ENCODE results near the gene CROCC2.

The CROCC2 gene

DNA sequence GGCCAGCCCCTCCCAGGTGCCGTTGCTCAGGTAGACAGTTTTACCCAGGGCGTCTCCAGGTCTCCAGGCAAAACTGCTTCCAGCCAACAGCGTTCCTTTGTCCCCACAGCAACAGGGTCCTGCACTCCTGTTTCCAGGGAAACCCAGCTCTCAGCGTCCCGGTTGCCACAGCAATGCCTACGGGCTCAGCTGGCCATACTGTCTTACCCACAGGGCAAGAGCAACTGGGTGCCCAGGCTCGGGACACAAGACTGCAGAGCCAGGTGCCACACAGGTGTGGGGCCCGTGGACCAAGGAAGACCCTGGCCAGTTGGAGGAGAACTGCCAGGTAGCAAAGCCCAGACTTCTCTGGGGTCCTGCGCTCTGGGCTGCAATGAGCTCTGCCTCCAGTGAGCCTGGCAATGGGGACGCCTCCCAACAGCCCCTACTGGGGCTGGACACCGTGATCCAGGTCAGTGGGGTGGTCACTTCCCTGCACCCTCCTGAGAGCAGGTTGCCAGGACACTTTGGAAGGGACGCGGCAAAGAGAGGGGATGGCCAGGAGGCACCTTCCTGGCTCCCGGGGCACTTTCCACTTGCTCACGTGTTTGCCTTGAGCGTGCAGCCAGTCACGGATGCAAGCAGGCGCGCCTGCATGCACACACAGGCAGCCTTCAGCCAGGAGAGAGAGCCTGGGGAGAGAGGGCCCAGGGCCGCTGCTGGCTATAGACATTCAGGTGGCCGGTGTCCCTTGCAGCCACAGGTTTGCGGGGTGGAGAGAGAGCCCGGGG lies at the start of gene CROCC2:
CROCC2 (plus strand) TSS at position 196 of the 770 bp plus-strand sequence; CDS start at position 374, 178 bp downstream.
- DNase-seq (ENCODE audit: low spot score) = no peak

DNA sequence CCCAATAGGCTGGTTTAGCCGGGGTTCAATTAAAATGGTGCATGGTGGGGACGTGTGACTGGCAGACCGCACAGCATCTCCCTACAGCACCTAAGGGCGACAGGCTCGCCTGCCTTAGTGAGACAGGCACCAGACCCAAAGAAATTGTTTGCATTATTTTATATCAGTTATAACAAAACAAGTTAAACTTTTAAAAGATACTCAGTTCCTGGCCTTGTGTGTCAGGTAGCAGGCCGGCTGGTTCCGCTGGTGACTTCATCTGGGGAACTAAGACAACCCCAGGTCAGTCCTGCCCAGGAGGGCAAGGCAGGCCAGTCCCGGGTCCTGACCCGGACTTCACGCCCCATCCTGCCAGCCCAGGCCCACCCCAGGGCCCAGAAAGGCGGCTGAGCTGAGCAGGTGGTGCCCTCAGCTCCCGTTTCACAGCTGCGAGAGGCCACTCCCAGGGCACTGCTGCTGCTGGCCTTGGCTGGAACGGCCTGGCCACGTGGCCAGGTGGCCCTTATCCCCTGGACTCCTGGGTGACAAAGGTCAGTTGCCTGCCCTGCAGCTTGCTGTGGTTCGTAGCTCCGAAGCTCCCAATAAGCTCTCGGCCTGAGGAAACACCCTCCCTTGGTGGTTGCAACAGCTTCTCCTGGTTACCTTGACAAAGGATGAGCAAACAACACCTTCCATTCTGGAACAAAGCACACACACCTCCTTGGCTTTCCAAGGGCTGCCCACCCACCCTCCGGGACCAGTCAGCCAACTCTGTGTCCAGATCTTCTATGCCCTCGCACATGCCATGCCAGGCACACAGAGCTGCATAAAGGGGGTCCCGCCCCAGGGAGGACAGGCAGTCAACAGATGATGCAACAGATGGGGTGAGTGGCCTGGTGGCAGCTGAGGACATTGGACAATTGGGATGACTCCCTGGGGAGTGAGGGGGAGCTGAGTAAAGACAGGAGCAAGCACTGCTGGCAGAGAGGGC lies 48.8 kb upstream of the CROCC2 start:
- no peak for DNase-seq (ENCODE audit: low spot score)

DNA sequence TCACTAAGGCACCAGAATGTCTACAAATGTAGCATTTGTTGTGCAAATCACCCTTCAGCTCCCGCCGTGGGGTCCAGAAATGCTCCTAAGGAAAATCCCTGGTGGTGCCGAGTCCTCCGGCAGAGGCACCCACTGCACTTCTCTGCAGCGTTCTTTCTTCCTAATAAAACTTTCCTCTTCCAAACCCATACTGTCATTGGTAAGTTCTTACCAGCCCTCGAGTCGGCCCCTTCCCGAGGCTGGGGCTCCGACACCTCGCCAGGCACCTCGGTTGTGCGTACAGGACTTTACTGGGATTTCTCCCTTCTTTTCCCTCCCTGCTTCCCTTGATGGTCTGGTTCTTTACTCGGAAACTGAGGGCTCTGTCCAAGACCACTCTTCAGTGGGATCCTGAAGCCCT lies 47.8 kb upstream of the CROCC2 start:
- no peak for DNase-seq (ENCODE audit: low spot score)

DNA sequence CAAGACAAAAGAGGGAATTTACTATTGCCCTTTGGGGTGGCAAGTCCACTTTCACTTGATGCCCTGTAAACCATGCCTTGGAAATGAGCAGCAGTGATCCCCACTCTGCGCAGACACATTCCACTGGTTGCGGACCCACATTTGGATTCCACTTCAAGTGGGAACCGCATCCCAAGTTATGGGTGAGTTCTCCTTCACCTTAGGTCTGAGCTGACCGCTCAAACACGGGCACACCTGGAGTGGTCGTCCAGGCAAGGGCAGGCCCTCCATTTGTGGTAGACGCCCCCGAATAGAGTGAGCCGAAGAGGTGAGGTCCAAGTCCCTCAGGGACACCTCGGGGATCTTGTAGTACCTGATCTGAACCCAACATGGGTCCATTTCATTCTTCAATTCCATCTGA lies 47.3 kb upstream of the CROCC2 start:
- DNase-seq (ENCODE audit: low spot score) = no peak

DNA sequence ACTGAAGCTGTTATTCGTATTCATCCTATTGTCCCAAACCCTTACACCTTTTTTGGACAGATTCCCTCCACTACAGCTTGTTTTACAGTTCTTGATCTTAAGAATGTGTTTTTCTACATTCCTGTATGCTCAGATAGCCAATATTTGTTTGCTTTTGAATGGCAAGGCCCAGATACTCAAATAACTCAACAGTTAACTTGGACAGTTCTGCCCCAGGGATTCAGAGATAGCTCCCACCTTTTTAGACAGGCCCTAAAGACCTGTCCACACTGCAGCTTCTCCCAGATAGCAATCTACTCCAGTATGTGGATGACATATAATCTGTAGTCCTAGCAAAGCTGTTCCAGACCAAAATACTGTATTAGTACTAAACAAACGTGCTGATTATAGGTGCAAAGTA lies 44.6 kb upstream of the CROCC2 start:
- DNase-seq (ENCODE audit: low spot score) = no peak

DNA sequence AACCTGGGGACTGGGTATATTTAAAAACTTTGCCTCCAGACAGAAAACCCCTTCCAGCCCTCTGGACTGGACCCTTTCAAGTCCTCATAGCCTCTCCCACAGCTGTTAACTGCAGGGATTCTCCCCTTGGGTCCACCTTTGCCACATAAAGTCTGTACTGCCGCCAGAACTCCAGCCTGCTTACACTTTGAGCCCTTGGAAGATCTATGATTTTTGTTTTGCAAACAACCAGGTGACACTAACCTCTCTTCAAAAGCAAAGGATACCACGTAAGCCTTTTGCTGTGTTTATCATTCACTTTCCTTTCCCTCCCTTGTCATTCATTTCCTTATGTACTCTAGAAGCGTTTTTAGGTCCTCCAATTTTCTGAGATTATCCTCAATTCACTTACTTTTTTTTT lies 41.7 kb upstream of the CROCC2 start:
- no peak for DNase-seq (ENCODE audit: low spot score)

DNA sequence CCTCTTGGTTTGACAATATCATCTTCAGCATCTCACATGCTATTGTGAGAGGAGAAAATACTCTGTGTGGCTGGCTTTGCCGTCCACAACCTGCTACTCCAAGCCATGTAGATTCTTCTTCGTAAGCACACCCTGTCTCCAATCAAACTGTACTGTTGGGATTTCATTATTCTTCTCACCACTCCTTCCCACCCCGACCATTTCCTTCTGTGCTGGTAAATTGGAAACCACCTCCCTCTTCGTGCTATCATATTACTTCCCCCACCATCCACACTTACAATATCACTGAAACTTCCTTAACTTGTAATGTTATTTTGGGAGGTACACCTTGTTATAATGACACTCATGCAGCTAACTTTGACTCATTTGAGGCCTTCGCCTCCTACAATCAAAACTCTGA lies 40.7 kb upstream of the CROCC2 start:
- no peak for DNase-seq (ENCODE audit: low spot score)

DNA sequence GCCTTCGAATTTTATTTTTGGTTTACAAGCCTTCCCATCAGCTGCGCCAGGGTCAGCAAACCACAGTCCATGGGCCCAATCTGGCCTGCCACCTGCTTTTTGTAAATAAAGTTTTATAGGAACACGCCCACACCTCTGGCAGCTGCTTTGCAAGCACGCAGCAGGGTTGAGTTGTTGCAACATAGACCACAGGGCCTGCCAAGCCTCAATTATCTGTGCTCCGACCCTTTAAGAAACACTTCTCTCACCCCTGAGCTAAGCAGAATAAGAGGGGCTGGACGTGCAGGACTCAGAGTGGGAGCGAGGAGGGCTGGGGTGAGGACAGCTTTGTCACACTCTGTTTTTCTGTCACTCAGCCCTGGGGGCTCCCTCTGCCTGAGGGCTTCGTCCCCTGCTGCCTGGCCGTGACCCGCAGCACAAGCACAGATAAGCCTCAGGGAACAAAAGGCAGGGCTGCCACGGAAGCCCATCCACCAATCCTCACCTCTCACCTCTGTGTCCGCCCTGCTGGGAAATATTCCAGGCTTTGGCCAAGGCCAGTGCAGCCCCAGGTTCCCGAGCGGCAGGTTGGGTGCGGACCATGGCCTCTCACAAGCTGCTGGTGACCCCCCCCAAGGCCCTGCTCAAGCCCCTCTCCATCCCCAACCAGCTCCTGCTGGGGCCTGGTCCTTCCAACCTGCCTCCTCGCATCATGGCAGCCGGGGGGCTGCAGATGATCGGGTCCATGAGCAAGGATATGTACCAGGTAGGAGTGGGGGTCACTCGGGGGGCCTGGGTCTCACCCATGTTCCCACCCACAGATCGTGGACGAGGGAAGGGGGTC lies 37.6 kb upstream of the CROCC2 start, which contains the start of gene AGXT:
AGXT (plus strand) TSS at position 539 of the 823 bp plus-strand sequence; CDS start at position 581, 42 bp downstream.
- peak; percentile 57 for DNase-seq (ENCODE audit: low spot score)

DNA sequence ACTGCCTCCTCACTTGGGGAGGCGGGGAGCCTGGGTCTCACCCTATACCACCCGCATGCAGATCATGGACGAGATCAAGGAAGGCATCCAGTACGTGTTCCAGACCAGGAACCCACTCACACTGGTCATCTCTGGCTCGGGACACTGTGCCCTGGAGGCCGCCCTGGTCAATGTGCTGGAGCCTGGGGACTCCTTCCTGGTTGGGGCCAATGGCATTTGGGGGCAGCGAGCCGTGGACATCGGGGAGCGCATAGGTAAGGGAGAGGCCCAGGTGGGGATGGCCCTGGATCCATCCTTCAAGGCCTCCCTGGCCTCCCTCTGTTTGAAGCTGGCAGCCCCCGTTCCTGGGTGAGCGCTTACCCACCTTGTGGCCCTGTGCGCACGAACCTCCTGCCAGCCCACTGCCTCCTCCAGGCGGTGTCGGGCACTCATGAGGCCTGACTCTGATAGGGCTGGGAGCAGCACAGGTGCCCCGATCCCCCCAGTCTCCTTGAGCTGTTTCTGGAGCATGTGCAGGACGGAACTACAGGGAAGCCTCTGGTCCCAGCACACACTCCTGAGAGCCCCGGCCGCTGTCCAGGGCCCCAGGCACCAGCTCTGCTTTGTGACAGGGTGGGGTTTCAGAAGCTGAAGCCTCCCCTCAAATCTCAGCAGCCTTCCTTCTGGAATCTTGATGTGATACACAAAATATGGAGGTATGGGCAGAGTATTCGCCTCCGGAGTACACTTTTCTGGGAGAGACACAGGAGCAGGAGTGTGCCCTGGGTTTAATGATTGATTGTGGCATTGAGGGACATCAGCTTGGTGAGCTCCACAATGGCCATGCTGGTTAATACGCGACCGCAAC lies 36.8 kb upstream of the CROCC2 start:
- no peak for DNase-seq (ENCODE audit: low spot score)

DNA sequence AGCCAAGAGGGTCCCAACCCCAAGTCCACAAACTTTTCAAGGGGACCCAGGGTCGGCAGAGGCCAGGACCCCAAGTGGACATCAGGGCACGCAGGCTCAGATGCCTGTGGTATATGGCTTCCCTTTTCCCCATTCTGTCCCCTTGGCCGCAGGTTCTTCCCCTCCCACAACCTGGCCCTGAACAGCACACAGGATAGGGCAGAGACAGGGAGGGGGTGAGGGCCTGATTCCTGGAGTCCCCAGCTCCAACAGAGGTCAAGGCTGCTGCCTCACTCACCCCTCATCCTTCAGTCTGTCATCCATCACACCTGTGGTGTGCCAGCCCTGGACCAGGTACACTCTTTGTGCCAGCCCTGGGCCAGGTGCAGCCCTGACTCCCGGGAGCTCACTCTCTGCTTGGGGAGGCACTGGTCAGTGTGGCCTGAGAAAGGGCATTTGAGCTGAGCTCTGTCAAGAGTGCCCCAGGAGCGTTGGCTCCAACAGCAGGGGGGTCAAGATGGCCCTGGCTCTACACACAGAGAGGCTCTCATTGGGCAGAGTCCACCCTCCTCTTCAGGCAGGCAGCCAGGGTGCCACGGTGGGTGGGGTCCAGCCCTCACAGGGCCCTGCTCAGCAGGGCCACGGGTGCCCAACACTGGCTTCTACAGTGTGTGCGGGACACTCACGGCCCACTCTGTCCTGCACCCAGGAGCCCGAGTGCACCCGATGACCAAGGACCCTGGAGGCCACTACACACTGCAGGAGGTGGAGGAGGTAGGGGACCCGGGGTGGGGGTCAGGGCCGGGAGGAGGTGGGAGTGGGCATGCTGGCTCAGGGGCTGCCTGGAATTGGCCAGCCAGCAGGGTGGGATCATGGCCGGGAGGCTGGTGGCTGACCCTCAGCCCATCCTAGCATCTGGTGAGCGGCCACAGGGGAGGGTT lies 35.9 kb upstream of the CROCC2 start:
- no peak for DNase-seq (ENCODE audit: low spot score)

DNA sequence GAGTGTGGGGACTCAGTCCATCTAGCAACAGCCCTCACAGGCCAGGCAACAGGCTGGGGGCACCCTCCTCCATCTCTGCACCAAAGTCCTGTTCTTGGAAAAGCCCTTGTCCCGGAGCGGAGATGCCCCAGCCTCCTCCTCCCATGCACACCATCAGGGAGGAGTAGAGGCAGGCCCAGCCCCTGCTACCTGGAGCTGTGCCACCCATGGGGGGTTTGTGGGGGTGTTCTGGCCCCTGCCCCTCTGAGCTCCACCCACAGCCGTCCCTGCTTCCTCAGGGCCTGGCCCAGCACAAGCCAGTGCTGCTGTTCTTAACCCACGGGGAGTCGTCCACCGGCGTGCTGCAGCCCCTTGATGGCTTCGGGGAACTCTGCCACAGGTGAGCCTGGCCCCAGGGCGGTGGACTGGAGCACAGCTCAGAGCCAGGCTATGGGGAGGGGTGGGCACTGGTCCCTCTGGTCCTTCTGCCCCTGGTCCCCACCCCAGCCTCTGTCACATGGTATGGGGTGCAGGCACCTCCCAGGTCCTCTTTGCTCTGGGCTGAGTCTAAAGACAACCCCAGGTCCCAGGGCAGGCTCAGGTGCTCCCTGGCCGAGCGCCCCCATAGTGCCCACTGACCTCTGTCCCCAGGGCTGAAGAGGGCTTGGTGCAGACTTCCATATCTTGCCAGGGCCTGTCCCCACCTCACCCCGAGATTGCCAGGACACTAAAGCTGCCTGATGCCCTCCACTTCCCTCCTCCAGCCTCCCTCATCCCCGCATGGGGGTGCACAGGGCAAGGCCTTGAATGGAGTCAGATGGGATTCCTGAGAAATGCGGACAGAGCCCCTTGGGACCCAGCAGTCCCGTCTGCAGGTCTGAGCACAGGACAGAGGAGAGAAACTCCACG lies 34.8 kb upstream of the CROCC2 start:
- DNase-seq (ENCODE audit: low spot score) = no peak

DNA sequence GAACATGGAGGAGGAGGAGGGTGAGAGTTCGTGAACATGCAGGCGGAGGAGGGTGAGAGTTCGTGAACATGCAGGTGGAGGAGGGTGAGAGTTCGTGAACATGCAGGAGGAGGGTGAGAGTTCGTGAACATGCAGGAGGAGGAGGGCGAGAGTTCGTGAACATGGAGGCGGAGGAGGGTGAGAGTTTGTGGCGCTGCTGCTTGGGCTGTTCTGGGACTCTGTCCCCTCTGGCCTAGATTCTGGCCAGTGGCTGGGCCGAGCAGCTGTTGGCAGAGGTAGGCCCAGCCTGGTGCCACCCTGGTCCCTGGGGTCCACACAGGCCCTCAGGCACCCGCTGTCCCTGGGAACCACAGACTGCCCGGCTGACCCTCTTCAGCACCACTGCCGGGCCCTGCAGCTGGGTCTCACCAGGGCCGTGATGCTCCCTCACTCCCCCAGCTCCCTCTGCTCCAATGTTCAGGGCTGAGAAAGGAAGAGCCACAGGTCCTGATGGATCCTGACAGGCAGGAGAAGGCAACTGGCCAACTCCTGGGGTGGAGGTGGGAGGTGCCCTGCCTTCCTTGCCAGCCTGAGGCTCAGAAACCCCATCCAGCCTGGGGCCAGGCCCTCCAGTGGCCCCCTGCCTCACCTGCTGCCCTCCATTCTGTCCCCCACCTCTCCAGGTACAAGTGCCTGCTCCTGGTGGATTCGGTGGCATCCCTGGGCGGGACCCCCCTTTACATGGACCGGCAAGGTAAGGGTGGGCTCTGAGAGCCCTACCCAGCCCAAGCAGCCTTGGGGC lies 33.6 kb upstream of the CROCC2 start:
- peak; percentile 46 for DNase-seq (ENCODE audit: low spot score)

DNA sequence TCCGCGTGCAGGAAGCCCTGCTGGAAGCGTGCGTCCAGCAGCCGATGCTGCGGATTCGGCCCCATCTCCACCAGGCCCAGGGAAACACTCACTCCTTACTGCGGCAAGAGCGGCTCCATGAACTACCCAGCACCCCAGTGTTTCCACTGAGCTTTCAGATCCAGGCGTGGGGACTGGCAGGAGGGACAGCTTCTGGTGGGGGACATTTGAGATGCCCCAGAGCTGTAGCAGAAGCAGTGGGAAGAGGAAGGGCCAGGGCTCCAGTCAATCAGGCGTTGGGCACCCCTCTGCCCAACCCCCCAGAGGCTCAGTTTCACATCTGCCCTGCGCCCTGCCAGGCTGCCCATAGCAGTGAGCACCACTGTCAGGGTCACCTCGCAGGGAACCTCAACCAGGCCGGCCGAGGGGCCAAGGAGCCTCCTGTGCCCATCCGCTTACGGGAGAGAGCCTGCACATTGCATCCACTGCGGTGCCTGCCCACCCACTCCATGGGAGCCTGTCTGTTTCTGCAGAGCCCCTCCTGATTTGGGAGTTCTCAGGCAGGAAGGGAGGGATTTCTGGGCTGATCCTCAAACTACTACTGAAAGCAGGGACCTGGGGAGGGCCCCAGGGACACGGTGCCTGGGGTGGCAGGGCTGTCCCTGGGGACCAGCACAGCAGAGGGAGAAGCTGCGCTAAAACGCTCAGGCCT lies 32.9 kb upstream of the CROCC2 start:
- DNase-seq (ENCODE audit: low spot score) = no peak

DNA sequence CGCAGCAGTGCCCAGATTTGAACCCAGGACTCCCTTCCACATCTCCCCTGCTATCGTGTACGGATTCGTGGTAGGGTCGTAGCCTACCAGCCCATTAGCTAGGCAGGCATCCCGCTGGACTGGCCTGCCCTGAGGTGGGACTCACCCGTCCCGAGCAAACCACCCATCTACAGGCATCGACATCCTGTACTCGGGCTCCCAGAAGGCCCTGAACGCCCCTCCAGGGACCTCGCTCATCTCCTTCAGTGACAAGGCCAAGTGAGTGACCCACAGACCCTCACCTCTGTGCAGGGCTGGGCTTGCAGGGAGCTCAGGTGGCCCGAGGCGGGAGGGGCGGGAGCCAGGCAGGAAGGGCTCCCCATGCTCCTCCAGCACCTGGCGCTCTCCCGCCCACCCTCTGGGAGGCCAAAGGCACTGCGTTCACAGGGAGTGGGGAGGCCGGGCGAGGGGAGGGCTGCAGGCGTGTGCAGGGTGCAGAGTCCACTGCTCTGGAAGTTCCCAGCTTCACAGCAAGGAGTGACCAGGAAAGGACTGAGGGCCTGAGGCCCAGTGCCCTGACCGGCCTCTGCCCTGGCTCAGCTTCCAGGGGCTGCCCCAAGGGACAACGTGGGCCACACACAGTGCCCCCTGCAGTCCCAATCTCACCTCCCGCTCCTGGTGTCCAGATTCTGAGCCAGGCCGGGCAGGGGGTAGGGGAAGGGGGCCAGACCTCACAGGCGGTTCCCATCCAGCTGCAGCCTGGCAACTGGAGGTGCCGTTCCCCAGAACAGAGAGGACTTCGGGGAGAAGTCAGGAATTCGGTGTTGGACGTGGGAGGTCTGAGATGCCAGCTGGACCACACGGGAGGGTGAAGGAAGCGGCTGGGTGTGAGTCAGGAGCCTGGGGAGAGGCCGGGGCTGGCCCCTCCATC lies 32.1 kb upstream of the CROCC2 start:
- DNase-seq (ENCODE audit: low spot score) = no peak

DNA sequence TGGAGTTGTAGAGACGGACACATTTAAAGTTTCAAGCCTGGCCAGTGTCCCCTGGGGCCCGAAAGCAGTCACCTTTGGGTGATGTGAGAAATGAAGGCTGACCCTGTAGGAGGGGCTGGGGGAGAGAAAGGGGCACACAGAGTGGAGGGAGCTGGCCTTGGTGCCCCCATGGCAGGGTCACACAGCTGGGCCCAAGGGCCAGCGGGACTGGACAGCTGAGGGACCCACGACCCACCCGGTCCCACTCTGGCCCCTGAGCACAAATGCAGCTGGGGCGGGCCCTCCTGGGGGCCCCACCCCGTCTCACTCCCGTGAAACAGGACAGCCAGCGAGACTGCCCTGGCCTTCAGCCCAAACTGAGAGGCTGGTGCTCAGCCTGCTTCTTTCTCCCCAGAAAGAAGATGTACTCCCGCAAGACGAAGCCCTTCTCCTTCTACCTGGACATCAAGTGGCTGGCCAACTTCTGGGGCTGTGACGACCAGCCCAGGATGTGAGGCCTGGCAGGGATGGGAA lies 31.4 kb upstream of the CROCC2 start:
- DNase-seq (ENCODE audit: low spot score) = no peak
